ENCODE measurements around the gene PTPN23. TPM values are rescaled to one million over a fixed set of nuclear protein-coding genes. Genes with fewer than 3 reads are reported as not detected.

PTPN23 gene
- total and polyA plus RNA-seq, 9 of the 15 experiments (the other 6 are each of a cell fraction or from before 2014, with no cell fraction given): 0.41 to 58.7 (median 7.2) TPM

GRCh38 chr3:47342151-47342550, 38.7 kb upstream of the PTPN23 start:
- ATAC-seq (no peak), FAIRE-seq (no peak), DNase-seq (ENCODE audit: extremely low read depth in 1 of 4, low spot score in 3 of 4) (no peak)
- Histone ChIP-seq H3K36me3 (ENCODE audit: control insufficient read depth, insufficient read depth, low read length) (peaks cover 88% of the 10 kb centered on the region), H3K9me1 (ENCODE audit: control insufficient read depth, insufficient read depth, low read length) (no peaks in the 10 kb centered on the region), H3K4me1 (replicated peaks in 1 of 2; ENCODE audit: control insufficient read depth in 2 of 2, insufficient read depth in 2 of 2, low read length in 2 of 2) (peaks cover 13 to 14% of the 10 kb centered on the region in 2 experiments), H2AFZ (ENCODE audit: low read depth, low read length) (no peak overlapping the region), H3K9ac (ENCODE audit: insufficient read depth in 1 of 2, low read depth in 2 of 2, low read length in 2 of 2) (no peak overlapping the region), H3K9me3 (replicated peaks; ENCODE audit: control insufficient read depth, insufficient read depth, low read depth, low read length) (no peaks in the 10 kb centered on the region), H3K27me3 (ENCODE audit: control insufficient read depth in 2 of 2, insufficient read depth in 2 of 2, low read length in 2 of 2) (no peaks in the 10 kb centered on the region), H3K79me2 (ENCODE audit: control insufficient read depth, insufficient read depth, low read length) (no peaks in the 10 kb centered on the region), H3K4me2 (ENCODE audit: insufficient read depth, low read length) (no peak overlapping the region), H4K20me1 (replicated peaks; ENCODE audit: control insufficient read depth, insufficient read depth, low read length) (0 out of 2 replicates have a peak, but pooled peaks cover 4% of the 10 kb centered on the region), H3K27ac (ENCODE audit: extremely low read depth, low read depth, low read length) (no peak overlapping the region), H3K4me3 (no peak overlapping the region)
- WGBS (ENCODE audit: insufficient coverage, low coverage, missing lambda C conversion rate): 80% methylated on average over 2 of the region's 2 CpGs
- in situ Hi-C loops (cut with MboI) (no loop called here), intact Hi-C loops (cut with micrococcal nuclease) (no loop called here)
- POLR2A ChIA-PET: interaction anchor here (0.8 to 2.0 kb wide), 3 partner anchors 9 to 141 kb away, joined by 3 to 6 read pairs (median 4); no protein-coding TSS in a partner anchor
- CTCF ChIA-PET (ENCODE audit: low intra/inter-chr PET ratio): no interaction called here
- no TSS peak for BruUV-seq (replicated peaks)
- TF ChIP-seq ZNF23 (CRISPR knock-in tag; IDR thresholded peaks at IDR 0.05) (no peak), MEF2D (tag; conservative IDR thresholded peaks at IDR 0.05; ENCODE audit: low read depth) (no peak), NCOA4 (IDR thresholded peaks at IDR 0.05; ENCODE audit: partially characterized antibody) (no peak), NFE2 (IDR thresholded peaks at IDR 0.05; ENCODE audit: low read depth) (no peak), KDM2B (CRISPR knock-in tag; IDR thresholded peaks at IDR 0.05) (no peak), MTA1 (IDR thresholded peaks at IDR 0.05; ENCODE audit: borderline replicate concordance) (no peak), DACH1 (IDR thresholded peaks at IDR 0.05; ENCODE audit: partially characterized antibody) (no peak), ZNF24 (IDR thresholded peaks at IDR 0.05) (no peak), GTF2E2 (tag; IDR thresholded peaks at IDR 0.05) (no peak), DPF2 (IDR thresholded peaks at IDR 0.05) (no peak), PTTG1 (tag; IDR thresholded peaks at IDR 0.05; ENCODE audit: low read depth) (no peak), HNRNPUL1 (IDR thresholded peaks at IDR 0.05; ENCODE audit: low read length) (no peak), ZFPM2 (CRISPR knock-in tag; IDR thresholded peaks at IDR 0.05) (no peak), FOXK2 (conservative IDR thresholded peaks at IDR 0.05 in 1 of 2, IDR thresholded peaks at IDR 0.05 in 1 of 2; ENCODE audit: low read depth in 2 of 2) (no peak)
